Heart right ventricle (tissue), 16 donors: Measurements from ENCODE around the gene PTGR1. TPM values are rescaled to one million over a fixed set of nuclear protein-coding genes. Genes with fewer than 3 reads are reported as not detected.

ENCODE experiments used
- ATAC-seq, 8 donors: fragments of 200-7000 bp; cut with Tn5 transposase; one replicate each; pipeline ENCODE4 v1.9.1; 2020; ENCODE audit warnings: mild to moderate bottlenecking in 8 of 8, moderate library complexity in 8 of 8, moderate number of reproducible peaks in 1 of 8
- DNase-seq, 2 donors: peaks; one replicate each; pipeline ENCODE4 v3.0.0-alpha.2; 2020
- H3K27ac ChIP-seq, 10 donors: fragments of 200-600 bp; sonication (generic) in 2 of 10; one replicate each; pipeline versions ENCODE4 v1.5.0 to v1.8.0; 2020 to 2022; ENCODE audit warnings: mild to moderate bottlenecking in 3 of 10
- H3K27me3 ChIP-seq, 7 donors: fragments of 200-600 bp; one replicate each; pipeline ENCODE4 v1.8.0; 2021 to 2022; ENCODE audit warnings: mild to moderate bottlenecking in 2 of 7
- H3K36me3 ChIP-seq, 9 donors: fragments of 200-600 bp; sonication (generic) in 1 of 9; one replicate each; pipeline versions ENCODE4 v1.5.0 to v1.8.0; 2020 to 2022; ENCODE audit warnings: mild to moderate bottlenecking in 2 of 9
- H3K4me1 ChIP-seq, 9 donors: fragments of 200-600 bp; sonication (generic) in 1 of 9; one replicate each; pipeline versions ENCODE4 v1.5.0 to v1.8.0; 2020 to 2022; ENCODE audit warnings: mild to moderate bottlenecking in 4 of 9
- H3K4me3 ChIP-seq, 10 donors: fragments of 200-600 bp; sonication (generic) in 2 of 10; one replicate each; pipeline versions ENCODE4 v1.5.0 to v1.8.0; 2020 to 2022; ENCODE audit warnings: mild to moderate bottlenecking in 7 of 10, moderate library complexity in 2 of 10
- H3K9me3 ChIP-seq, 11 donors: fragments of 200-600 bp in 10 of 11; sonication (generic) in 2 of 11; one replicate each; pipeline versions ENCODE4 v1.5.0 to v1.8.0; 2013 to 2022; ENCODE audit warnings: mild to moderate bottlenecking in 2 of 11, control low read depth in 1 of 11, moderate library complexity in 1 of 11
- WGBS, 2 donors: extraction: QIAGEN DNeasy Blood & Tissue Kit; methylation state at CpG; one replicate each; pipeline ENCODE4 v1.1.7; 2013; ENCODE audit warnings: inconsistent platforms in 1 of 2; 5-methylcytosine and 5-hydroxymethylcytosine counted together
- intact Hi-C, 10 donors: fragments of 100-400 bp; cut with DNase I; formaldehyde crosslinking; loops; one replicate each; pipeline versions ENCODE4 v1.11.1 to v1.14.2; 2022
- polyA plus RNA-seq, 2 donors: library from polyadenylated mRNA; stranded (reverse); fragments of 200-250 nt; gene quantifications; one replicate each; pipeline ENCODE4 v1.2.3, GENCODE V29; 2013
- total RNA-seq, 10 donors: library from RNA; stranded (reverse); fragmentation: NEBNext Ultra II Directional in 3 of 10; extraction: Animal tissue kit (Norgen Biotek cat#: 25700) in 3 of 10; gene quantifications; one replicate each; pipeline versions ENCODE4 v1.2.1 to v1.2.4, GENCODE V29; 2021 to 2023
- TF ChIP-seq, protein P1 (sequence below), 9 donors: fragments of 200-600 bp; sonication (generic) in 2 of 9; IDR thresholded peaks; one replicate each; pipeline versions ENCODE4 v1.5.0 to v1.8.0; 2021 to 2022; ENCODE audit warnings: antibody characterized with exemption in 9 of 9, mild to moderate bottlenecking in 5 of 9, moderate library complexity in 1 of 9
- donor health status: Arrhythmogenic right ventricular cardiomyopathy.
- donor health status: ischemic (EF 13 %, LVEDD 7.1; RV severe dilation, severe dysfunction).
- donor health status: healthy with polysubstance abuse.
- donor health status: DM: no; HTN: yes; CAD: no.
- donor health status: DM: no; HTN: no; CAD: no.
- donor health status: ischemic (EF 25% LVEDD 6.9; RV normal size, moderate dysfunction).
- donor health status: ischemic (EF 25% LVEDD 5.7; RV mildly dilated, moderate dysfunction).
- donor health status: healthy.
- donor health status: DM: yes; HTN: yes; CAD: no.
- donor health status: Ischemic cardiomyopathy.
- donor health status: ischemic (EF 35%, LVEDD 5.7; RV mildly dilated, moderate dysfunction).
- donor health status: nonischemic (EF 11% LVEDD 7.7; RV severe dilation, severe dysfunction).
- donor health status: DM: yes; HTN: yes; CAD: no.
- donor health status: PGD.
- donor health status: ischemic (EF 29% LVEDD 5.4; RV normal size, mild dysfunction).
- donor health status: nonischemic (EF 23%, LVEDD 6.1; RV moderate dilation, normal function).

Gene PTGR1
- total and polyA plus RNA-seq, 12 donors = 10.4 to 55.8 (median 42.7) TPM

DNA sequence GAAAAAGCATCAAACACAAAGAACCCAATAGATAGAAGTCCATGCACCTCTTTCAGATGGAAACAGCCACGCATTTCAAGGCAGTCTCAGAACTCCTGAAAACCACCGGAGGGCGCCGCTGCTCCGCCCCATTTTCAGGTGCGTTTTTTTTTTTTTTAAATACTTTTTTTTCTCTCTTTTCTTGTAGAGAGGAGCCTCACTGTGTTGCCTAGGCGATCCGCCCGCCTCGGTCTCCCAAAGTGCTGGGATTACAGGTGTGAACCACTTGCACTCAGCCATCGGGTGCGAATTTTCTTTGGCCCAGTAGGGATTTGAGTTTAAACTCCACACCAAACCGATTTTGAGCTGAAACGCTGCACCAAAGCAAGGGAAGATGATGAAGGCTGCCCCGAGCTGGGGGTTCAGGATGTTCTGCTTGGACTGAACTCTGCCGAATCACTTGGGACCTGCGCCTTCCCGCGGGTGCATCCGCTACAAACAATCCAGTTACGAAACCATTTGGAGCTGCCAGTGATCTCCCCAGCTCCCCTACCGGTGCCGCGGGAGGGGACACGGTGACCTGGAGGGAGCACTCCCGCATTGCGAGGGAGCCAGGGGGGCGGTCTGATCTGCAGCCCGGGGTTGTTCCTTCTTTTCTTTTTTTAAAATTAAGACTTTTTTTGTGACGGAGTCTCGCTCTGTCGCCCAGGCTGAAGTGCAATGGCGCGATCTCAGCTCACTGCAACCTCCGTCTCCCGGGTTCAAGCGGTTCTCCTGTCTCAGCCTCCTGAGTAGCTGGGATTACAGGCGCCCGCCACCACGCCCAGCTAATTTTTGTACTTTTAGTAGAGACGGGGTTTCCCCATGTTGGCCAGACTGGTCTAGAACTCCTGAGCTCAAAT, 1.4 kb downstream of the PTGR1 start:
- intact Hi-C loops = loop anchor here in 6 of 10 donors (2.0 to 10.0 kb wide), 6 partner anchors 25 to 97 kb away; partner anchors contain the start of gene GNG10 (in 2 of the 6)
- DNase-seq (peak; percentile 49 to 64), ATAC-seq (peak; percentile 44 to 71 (median 69))
- Histone ChIP-seq H3K9me3 (no peaks in the 10 kb centered on the region), H3K4me1 (peaks cover 0 to 24% (median 10%) of the 10 kb centered on the region in 9 donors), H3K4me3 (peak overlapping the region; percentile 57 to 99 (median 79)), H3K27me3 (peaks cover 0 to 18% (median 0%) of the 10 kb centered on the region in 7 donors), H3K36me3 (peaks cover 0 to 40% (median 7%) of the 10 kb centered on the region in 9 donors), H3K27ac (peak overlapping the region; percentile 36 to 95 (median 88))
- WGBS, 2 donors = 1% methylated on average over 41 of the region's 41 CpGs
- TF ChIP-seq, protein P1, sequence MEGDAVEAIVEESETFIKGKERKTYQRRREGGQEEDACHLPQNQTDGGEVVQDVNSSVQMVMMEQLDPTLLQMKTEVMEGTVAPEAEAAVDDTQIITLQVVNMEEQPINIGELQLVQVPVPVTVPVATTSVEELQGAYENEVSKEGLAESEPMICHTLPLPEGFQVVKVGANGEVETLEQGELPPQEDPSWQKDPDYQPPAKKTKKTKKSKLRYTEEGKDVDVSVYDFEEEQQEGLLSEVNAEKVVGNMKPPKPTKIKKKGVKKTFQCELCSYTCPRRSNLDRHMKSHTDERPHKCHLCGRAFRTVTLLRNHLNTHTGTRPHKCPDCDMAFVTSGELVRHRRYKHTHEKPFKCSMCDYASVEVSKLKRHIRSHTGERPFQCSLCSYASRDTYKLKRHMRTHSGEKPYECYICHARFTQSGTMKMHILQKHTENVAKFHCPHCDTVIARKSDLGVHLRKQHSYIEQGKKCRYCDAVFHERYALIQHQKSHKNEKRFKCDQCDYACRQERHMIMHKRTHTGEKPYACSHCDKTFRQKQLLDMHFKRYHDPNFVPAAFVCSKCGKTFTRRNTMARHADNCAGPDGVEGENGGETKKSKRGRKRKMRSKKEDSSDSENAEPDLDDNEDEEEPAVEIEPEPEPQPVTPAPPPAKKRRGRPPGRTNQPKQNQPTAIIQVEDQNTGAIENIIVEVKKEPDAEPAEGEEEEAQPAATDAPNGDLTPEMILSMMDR (IDR thresholded peaks at IDR 0.05) = peak; percentile 30 to 80 (median 60)

DNA sequence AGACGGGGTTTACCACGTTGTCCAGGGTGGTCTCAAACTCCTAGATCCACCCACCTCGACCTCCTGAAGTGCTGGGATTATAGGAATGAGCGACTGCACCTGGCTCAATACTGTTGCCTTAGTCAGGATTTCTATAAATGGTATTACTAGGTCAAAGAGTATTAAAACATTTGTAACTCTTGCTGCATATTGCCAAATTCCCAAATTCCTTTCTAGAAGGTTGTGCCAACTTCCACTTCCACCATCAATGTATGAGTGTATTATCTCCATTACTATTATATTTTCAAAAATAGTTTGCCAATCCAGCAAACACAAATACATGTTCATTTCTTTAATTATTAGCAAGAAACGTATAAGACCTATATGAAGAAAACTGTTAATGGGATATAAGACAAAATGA, 10.6 kb downstream of the PTGR1 start:
- 85 to 98% methylated on average over 5 of the region's 5 CpGs for WGBS, 2 donors
- ATAC-seq = no peak
- TF ChIP-seq, protein P1 (IDR thresholded peaks at IDR 0.05) = no peak
- Histone ChIP-seq H3K36me3 (peaks cover 0 to 73% (median 10%) of the 10 kb centered on the region in 9 donors), H3K4me1 (no peaks in the 10 kb centered on the region), H3K4me3 (no peak overlapping the region), H3K27ac (no peak overlapping the region), H3K9me3 (no peaks in the 10 kb centered on the region), H3K27me3 (no peaks in the 10 kb centered on the region)
- no peak for DNase-seq
- intact Hi-C loops = no loop called here

DNA sequence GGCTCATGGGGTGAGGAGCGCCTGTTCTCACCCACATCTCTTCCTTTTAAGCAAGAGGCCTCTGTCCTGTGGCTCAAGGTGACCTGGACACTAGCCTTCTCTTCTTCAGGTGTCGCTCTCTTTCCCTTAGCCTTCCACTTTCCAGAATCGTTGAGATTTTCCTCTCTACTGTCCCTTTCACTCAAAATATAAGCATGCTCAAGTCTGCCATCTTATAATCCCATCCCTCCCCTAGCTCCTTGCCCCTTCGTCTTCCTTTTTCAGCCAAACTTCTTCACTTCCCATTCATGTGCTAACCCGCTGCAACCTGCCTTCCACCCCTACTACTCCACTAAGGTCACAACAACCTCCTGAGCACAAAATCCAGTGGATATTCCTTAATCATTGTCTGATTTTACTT, 13.1 kb downstream of the PTGR1 start:
- H3K27ac ChIP-seq = no peak overlapping the region
- TF ChIP-seq, protein P1 (IDR thresholded peaks at IDR 0.05) = no peak
- no peaks in the 10 kb centered on the region for H3K4me1 ChIP-seq
- H3K9me3 ChIP-seq = no peaks in the 10 kb centered on the region
- no peak for ATAC-seq
- H3K27me3 ChIP-seq = no peaks in the 10 kb centered on the region
- H3K4me3 ChIP-seq = no peak overlapping the region
- no peak for DNase-seq
- peaks cover 0 to 76% (median 27%) of the 10 kb centered on the region in 9 donors for H3K36me3 ChIP-seq
- WGBS, 2 donors = 97% methylated on average over 5 of the region's 5 CpGs
- intact Hi-C loops = no loop called here

DNA sequence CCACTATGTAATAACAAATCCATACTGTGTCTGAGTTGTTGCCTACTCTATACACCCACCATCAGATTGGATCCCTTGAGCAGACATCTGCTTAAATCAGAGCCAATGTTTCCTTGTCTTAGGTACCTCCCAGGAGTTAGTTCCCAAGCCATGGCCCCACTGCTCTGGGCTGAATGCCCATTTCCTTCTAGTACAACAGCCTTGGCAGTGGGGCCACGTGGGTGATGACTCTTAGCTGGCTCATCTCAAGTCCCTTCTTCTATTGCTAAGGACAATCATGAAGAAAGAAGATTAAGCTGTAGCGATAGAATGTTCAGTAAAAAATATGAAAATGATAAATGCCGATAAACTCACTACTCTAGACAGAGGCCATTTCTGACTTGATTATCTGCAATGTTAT, 16.6 kb downstream of the PTGR1 start:
- intact Hi-C loops = loop anchor here in 1 of 10 donors (1.0 kb wide), 1 partner anchor 8 kb away; no protein-coding TSS in a partner anchor
- 73 to 75% methylated on average over 3 of the region's 3 CpGs for WGBS, 2 donors
- Histone ChIP-seq H3K4me3 (no peak overlapping the region), H3K9me3 (no peaks in the 10 kb centered on the region), H3K36me3 (peaks cover 0 to 86% (median 49%) of the 10 kb centered on the region in 9 donors), H3K27me3 (no peaks in the 10 kb centered on the region), H3K4me1 (no peaks in the 10 kb centered on the region), H3K27ac (no peak overlapping the region)
- TF ChIP-seq, protein P1 (IDR thresholded peaks at IDR 0.05) = no peak
- DNase-seq = no peak
- peak in 2 of 8 donors; percentile 13 to 41 for ATAC-seq
